ENCODE measurements around the gene HDAC9. TPM values are rescaled to one million over a fixed set of nuclear protein-coding genes. Genes with fewer than 3 reads are reported as not detected.

The HDAC9 gene
- total RNA-seq, 1 experiment from 2014 or later = 7.7 TPM

- H3K4me3 Mint-ChIP-seq = no peak overlapping the region
- no peak overlapping the region for H4K8ac ChIP-seq (replicated peaks; ENCODE audit: insufficient read length, low read depth, low read length)
- H3K4me2 ChIP-seq (ENCODE audit: insufficient read depth, insufficient read length, low read length) = no peak overlapping the region
- no peaks in the 10 kb centered on the region for H4K20me1 ChIP-seq (ENCODE audit: control insufficient read depth, insufficient read depth, insufficient read length)
- H3K4me1 Mint-ChIP-seq = peaks cover 4 to 8% of the 10 kb centered on the region in 2 experiments; a peak in 2 of 4 replicates
- H2AFZ ChIP-seq (ENCODE audit: low read length) = no peak overlapping the region
- H3K27ac Mint-ChIP-seq = no peak overlapping the region
- no peak overlapping the region for H2BK15ac ChIP-seq (ENCODE audit: low read depth, low read length)
- TF ChIP-seq CTCF (conservative IDR thresholded peaks at IDR 0.05) = no peak
- H4K5ac ChIP-seq (ENCODE audit: insufficient read length, low read depth, low read length) = no peak overlapping the region
- H3K56ac ChIP-seq (ENCODE audit: insufficient read length, low read depth, low read length) = no peak overlapping the region
- no peaks in the 10 kb centered on the region for H3K9me3 Mint-ChIP-seq
- H3K23ac ChIP-seq (ENCODE audit: insufficient read length, low read depth, low read length) = no peak overlapping the region
- no peak overlapping the region for H2BK5ac ChIP-seq (ENCODE audit: insufficient read length, low read length)
- H3K27ac ChIP-seq (ENCODE audit: insufficient read length, low read depth, low read length) = no peak overlapping the region
- no peak overlapping the region for H4K91ac ChIP-seq (ENCODE audit: insufficient read length, low read depth, low read length)
- H3K9ac ChIP-seq (ENCODE audit: extremely low read depth, insufficient read length, low read length) = no peak overlapping the region
- H3K4me1 ChIP-seq (ENCODE audit: insufficient read depth, low read length) = no peaks in the 10 kb centered on the region
- no CpG with 5 or more reads among the region's 6 CpGs for WGBS (ENCODE audit: extremely low coverage, insufficient read length, low lambda C conversion rate)
- H3K79me1 ChIP-seq (ENCODE audit: insufficient read depth, low read depth, low read length, poor library complexity, severe bottlenecking) = no peaks in the 10 kb centered on the region
- H2BK120ac ChIP-seq (ENCODE audit: low read depth, low read length, poor library complexity, severe bottlenecking) = no peak overlapping the region
- no peaks in the 10 kb centered on the region for H3K79me2 ChIP-seq (ENCODE audit: insufficient read depth, low read length)
- no peaks in the 10 kb centered on the region for H3K9me3 ChIP-seq (ENCODE audit: control insufficient read depth, low read depth, low read length)
- H2AK5ac ChIP-seq (ENCODE audit: insufficient read length, low read length) = no peak overlapping the region
- H3K36me3 Mint-ChIP-seq (ENCODE audit: insufficient read depth in 1 of 3, low read depth in 3 of 3) = no peaks in the 10 kb centered on the region
- no peak overlapping the region for H3K18ac ChIP-seq (ENCODE audit: insufficient read length, low read depth, low read length)
- no peak overlapping the region for H3K4ac ChIP-seq (ENCODE audit: low read depth, low read length)
- H3K14ac ChIP-seq (ENCODE audit: insufficient read depth, low read length) = no peak overlapping the region
- H3K27me3 ChIP-seq (ENCODE audit: insufficient read depth, low read length) = no peaks in the 10 kb centered on the region
- H3K23me2 ChIP-seq (ENCODE audit: insufficient read length, low read depth, low read length, poor library complexity, severe bottlenecking) = no peaks in the 10 kb centered on the region
- H3T11ph ChIP-seq (ENCODE audit: low read length) = no peak overlapping the region
- no peaks in the 10 kb centered on the region for H3K27me3 Mint-ChIP-seq (ENCODE audit: low read depth)
- DNase-seq = no peak
- H2BK12ac ChIP-seq (ENCODE audit: insufficient read length, low read depth, low read length) = no peak overlapping the region
- no peak overlapping the region for H2BK20ac ChIP-seq (ENCODE audit: low read depth, low read length, poor library complexity, severe bottlenecking)
Measured at GRCh38 chr7:18845700-18846099, 350.2 kb downstream of the HDAC9 start.

Measured in H9 (cell line).